Hippocampal formation (tissue), 2 donors: ENCODE results near the gene ZNF354B.
A peak's percentile ranks its signal among the peaks of the same experiment; 100 is the strongest.
"Not testable (repeated sequence)": the region's sequence is repeated elsewhere in the genome, so short reads cannot be mapped to it uniquely, and the experiment has no call there.

Source experiments
- DNase-seq, 2 donors: peaks; one replicate each; lab custom pipeline; 2025; lab: John Stamatoyannopoulos, UW

The ZNF354B gene

GRCh38 chr5:178859625-178860521 is at the start of gene ZNF354B:
ZNF354B (plus strand) TSS chr5:178859953; CDS start chr5:178861048, 1,095 bp downstream.
- peak; percentile 92 to 94 for DNase-seq

- DNase-seq: no peak
Observed at GRCh38 chr5:178817506-178817905, 42.2 kb upstream of the ZNF354B start.

GRCh38 chr5:178818094-178818493 is 41.7 kb upstream of the ZNF354B start:
- DNase-seq: no peak

GRCh38 chr5:178820001-178820400 is 39.8 kb upstream of the ZNF354B start:
- DNase-seq: no peak

GRCh38 chr5:178825444-178825843 is 34.3 kb upstream of the ZNF354B start:
- DNase-seq: no peak

GRCh38 chr5:178826216-178826615 is 33.5 kb upstream of the ZNF354B start:
- DNase-seq: no peak

- DNase-seq: no peak
Observed at GRCh38 chr5:178827636-178828035, 32.1 kb upstream of the ZNF354B start.

- no peak for DNase-seq
Observed at GRCh38 chr5:178831049-178831448, 28.7 kb upstream of the ZNF354B start.

- no peak for DNase-seq
Observed at GRCh38 chr5:178832618-178833201, 27.0 kb upstream of the ZNF354B start.

- DNase-seq: no peak
Observed at GRCh38 chr5:178836628-178837027, 23.1 kb upstream of the ZNF354B start.

GRCh38 chr5:178838695-178839318 is 20.9 kb upstream of the ZNF354B start:
- not testable (repeated sequence) for DNase-seq

GRCh38 chr5:178839319-178839704 is 20.4 kb upstream of the ZNF354B start:
- DNase-seq: no peak

GRCh38 chr5:178840399-178840798 is 19.4 kb upstream of the ZNF354B start:
- not testable (repeated sequence) for DNase-seq

GRCh38 chr5:178849316-178849715 is 10.4 kb upstream of the ZNF354B start:
- DNase-seq: no peak

GRCh38 chr5:178851951-178852350 is 7.8 kb upstream of the ZNF354B start:
- no peak for DNase-seq

- DNase-seq: no peak
Observed at GRCh38 chr5:178854284-178854683, 5.5 kb upstream of the ZNF354B start.

GRCh38 chr5:178860615-178861014 is 862 bp downstream of the ZNF354B start:
- not testable (repeated sequence) for DNase-seq

GRCh38 chr5:178861627-178862026 is 1.9 kb downstream of the ZNF354B start:
- DNase-seq: no peak

- no peak for DNase-seq
Observed at GRCh38 chr5:178866946-178867345, 7.2 kb downstream of the ZNF354B start.

- no peak for DNase-seq
Observed at GRCh38 chr5:178869577-178869976, 9.8 kb downstream of the ZNF354B start.

- no peak for DNase-seq
Observed at GRCh38 chr5:178870411-178870810, 10.7 kb downstream of the ZNF354B start.

GRCh38 chr5:178872302-178872701 is 12.5 kb downstream of the ZNF354B start:
- DNase-seq: no peak
